ENCODE results near the gene IL3. TPM values are rescaled to one million over a fixed set of nuclear protein-coding genes. Genes with fewer than 3 reads are reported as not detected.

Gene IL3
- total RNA-seq: not detected in 2 replicates

GRCh38 chr5:132060501-132061161 lies at the start of gene IL3:
TSS of gene IL3 (plus strand) at chr5:132060655. CDS start at chr5:132060707, 52 bp downstream.

GRCh38 chr5:132011622-132012343 lies 48.7 kb upstream of the IL3 start, which contains the start of gene ACSL6:
TSS of gene ACSL6 (minus strand) at chr5:132011658. CDS start at chr5:132011553, 105 bp downstream.

GRCh38 chr5:132073231-132074013 lies 13.0 kb downstream of the IL3 start, which contains the start of gene CSF2:
TSS of gene CSF2 (plus strand) at chr5:132073789. CDS start at chr5:132073824, 35 bp downstream.

Other genes with a start within 250 kb of the IL3 start
- gene MEIKIN, start 115.0 kb upstream of the IL3 start, total RNA-seq: not detected in 2 replicates
- under 0.01 and 0.14 TPM in 2 replicates for gene ACSL6, start 49.0 kb upstream of the IL3 start, total RNA-seq
- 0.50 TPM in 1 of 2 replicates, not detected in the other for gene CSF2, start 13.1 kb downstream of the IL3 start, total RNA-seq
- gene P4HA2, start 167.2 kb downstream of the IL3 start, total RNA-seq: 119 and 355 TPM in 2 replicates
- 10.9 and 39.3 TPM in 2 replicates for gene PDLIM4, start 197.0 kb downstream of the IL3 start, total RNA-seq
- 0.68 and 0.71 TPM in 2 replicates for gene SLC22A4, start 233.7 kb downstream of the IL3 start, total RNA-seq